Astrocyte (in vitro differentiated cells and primary cell): Measurements from ENCODE around the gene UNC5A.

ENCODE experiments used
- EZH2 ChIP-seq: IDR thresholded peaks from 2 replicates; pipeline ENCODE4 v1.6.1; 2012; ENCODE audit warnings: mild to moderate bottlenecking, low read length, inconsistent platforms; ENCODE audit not compliant: insufficient read depth
- TF ChIP-seq, protein P1 (sequence below): IDR thresholded peaks from 2 replicates; pipeline ENCODE4 v1.5.1; 2011; ENCODE audit warnings: low read depth, mild to moderate bottlenecking, inconsistent platforms, low read length, moderate library complexity; ENCODE audit not compliant: insufficient read depth

DNA sequence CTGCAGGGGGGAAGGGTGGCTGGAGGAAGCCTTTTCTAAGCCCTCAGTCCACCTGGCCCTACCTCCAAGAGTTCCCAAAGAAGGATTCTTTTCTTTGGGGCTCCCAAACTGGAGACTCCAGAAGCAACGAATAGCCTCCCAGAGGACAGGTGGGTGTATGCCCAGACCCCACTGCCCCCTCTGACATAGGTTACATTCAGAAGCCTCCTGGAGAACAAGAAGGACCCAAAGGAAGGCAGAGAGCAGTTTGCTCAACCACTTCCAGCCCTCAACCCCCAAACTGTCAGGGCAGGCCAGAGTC is 78.5 kb downstream of the UNC5A start:
- TF ChIP-seq, protein P1, sequence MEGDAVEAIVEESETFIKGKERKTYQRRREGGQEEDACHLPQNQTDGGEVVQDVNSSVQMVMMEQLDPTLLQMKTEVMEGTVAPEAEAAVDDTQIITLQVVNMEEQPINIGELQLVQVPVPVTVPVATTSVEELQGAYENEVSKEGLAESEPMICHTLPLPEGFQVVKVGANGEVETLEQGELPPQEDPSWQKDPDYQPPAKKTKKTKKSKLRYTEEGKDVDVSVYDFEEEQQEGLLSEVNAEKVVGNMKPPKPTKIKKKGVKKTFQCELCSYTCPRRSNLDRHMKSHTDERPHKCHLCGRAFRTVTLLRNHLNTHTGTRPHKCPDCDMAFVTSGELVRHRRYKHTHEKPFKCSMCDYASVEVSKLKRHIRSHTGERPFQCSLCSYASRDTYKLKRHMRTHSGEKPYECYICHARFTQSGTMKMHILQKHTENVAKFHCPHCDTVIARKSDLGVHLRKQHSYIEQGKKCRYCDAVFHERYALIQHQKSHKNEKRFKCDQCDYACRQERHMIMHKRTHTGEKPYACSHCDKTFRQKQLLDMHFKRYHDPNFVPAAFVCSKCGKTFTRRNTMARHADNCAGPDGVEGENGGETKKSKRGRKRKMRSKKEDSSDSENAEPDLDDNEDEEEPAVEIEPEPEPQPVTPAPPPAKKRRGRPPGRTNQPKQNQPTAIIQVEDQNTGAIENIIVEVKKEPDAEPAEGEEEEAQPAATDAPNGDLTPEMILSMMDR = no peak
- TF ChIP-seq EZH2 = no peak
